ENCODE measurements around the gene NLRP5.

GRCh38 chr19:56084835-56085536, 98.4 kb downstream of the NLRP5 start:
- TF ChIP-seq SUZ12 (IDR thresholded peaks at IDR 0.05): no peak
- TF ChIP-seq CTBP1 (IDR thresholded peaks at IDR 0.05; ENCODE audit: borderline replicate concordance): no peak
- TF ChIP-seq TARDBP (IDR thresholded peaks at IDR 0.05): no peak
- no peak for TF ChIP-seq SP1 (IDR thresholded peaks at IDR 0.05)
- TF ChIP-seq ARNT (IDR thresholded peaks at IDR 0.05): no peak
- TF ChIP-seq BHLHE40 (IDR thresholded peaks at IDR 0.05; ENCODE audit: borderline replicate concordance): no peak
- TF ChIP-seq NFRKB (IDR thresholded peaks at IDR 0.05): no peak
- no peak for TF ChIP-seq FOXM1 (IDR thresholded peaks at IDR 0.05; ENCODE audit: borderline replicate concordance)
- TF ChIP-seq FOXA1 (IDR thresholded peaks at IDR 0.05): no peak

Measured in HEK293T (cell line).